HL-60/S4 treated with retinoic acid at 250 ng/mL for 4 days and 3 days (cell line): ENCODE data around the gene CD247.

Experiments
- in situ Hi-C: fragments of 300-500 bp; cut with MboI; formaldehyde crosslinking; loops from 2 replicates; pipeline ENCODE4 v1.7.0; 2022; ENCODE audit warnings: low sequenced_read_pairs

The CD247 gene

DNA sequence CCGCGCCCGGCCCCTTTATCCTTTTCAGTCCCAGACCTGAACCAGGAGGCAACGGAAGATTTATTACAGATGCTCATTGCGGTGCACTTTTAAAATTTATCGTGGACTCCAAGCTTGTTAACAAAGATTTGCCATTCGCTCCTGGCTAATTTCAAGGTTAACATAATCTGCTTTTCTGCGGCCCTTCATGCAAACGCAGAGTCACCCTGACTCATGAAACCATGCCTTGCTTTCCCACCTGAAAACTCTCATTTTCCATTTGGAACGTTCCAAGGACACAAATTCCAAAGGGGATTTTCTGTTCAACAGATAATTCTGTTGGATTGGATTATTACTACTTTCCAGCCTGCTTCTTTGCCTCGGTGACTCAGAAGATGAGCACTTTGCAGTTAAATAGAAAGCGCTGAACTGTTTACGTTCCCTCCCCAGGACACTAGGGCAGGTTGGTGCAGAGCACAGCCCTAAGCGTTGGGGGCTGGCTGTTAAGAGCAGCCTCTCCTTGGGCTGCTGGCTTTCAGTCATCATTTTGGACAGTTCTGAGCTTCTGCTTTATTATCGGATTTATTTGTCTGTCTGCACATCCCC is 51.1 kb downstream of the CD247 start:
- in situ Hi-C loops, result no loop called here

- in situ Hi-C loops, result no loop called here
Observed at GRCh38 chr1:167465743-167466142, 52.6 kb downstream of the CD247 start.

DNA sequence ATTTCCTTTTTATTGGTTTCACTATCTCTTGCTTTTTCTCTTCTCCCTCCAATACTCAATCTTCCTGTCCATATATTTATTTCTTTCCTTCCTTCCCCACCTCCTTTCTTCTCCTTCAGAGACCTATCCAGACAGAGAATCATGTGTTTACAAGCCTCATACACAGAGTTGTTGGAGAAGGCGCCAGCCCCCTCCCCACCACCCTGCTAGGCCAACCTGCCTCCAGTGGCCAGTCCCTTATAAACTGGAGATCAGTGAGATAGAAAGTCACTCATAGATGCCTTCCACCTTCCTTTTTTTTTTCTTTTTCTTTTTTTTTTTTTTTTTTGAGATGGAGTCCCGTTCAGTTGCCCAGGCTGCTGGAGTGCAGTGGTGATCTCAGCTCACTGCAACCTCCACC is 53.3 kb downstream of the CD247 start:
- in situ Hi-C loops, result no loop called here

- in situ Hi-C loops, result no loop called here
Observed at GRCh38 chr1:167463875-167464575, 54.3 kb downstream of the CD247 start.

- in situ Hi-C loops, result no loop called here
Observed at GRCh38 chr1:167463080-167463479, 55.2 kb downstream of the CD247 start.

DNA sequence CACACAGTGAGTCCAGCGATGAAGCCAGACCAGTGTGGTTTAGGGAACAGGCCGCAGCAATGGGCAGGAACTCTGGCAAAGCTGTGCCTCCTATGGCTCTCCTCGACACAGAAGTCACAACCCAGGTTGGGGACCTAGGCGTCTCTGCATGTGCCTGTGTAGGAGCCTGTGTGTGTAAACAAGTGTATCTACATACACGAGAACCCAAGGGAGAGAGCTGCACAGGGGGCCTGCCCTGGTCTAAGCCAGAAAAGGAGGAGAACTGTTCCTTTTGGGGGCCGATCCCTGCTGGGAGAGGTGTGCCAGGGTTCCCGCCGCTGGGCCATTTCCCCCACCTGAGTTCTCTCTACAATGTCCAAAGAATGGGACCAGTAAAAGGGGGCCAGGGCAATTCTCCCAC is 56.0 kb downstream of the CD247 start:
- in situ Hi-C loops, result no loop called here

GRCh38 chr1:167460836-167461235 is 57.5 kb downstream of the CD247 start:
- in situ Hi-C loops, result no loop called here

DNA sequence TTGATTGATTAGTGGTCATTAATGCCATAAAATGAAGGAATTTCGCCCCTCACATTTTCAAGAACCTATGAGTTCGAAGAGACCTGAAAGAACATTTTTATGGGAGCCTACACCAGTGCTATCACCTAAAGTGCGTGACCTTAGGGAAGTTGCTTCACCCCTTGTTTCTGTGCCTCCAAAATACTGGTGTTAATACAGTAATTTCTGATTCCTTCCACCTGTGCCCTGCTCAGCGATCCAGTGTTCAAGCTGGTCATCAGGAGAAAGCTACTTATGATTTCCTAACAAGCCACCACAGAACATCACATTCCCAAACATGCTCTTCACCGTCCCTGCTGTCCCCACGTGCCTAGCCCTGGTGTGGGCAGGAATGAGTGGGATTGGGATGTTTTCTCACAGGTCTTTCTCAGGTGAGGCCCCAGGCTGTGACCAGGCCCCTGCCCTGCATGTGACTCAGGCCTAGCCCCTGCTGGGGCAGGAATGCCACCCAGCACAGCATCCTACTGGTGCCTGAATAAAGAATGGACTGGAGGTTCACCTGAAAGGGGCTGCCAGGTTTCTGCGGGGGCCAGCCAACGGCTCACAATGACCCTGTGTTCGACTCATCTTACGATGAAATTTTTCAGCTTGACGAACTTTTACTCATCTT is 60.3 kb downstream of the CD247 start:
- in situ Hi-C loops, result no loop called here

DNA sequence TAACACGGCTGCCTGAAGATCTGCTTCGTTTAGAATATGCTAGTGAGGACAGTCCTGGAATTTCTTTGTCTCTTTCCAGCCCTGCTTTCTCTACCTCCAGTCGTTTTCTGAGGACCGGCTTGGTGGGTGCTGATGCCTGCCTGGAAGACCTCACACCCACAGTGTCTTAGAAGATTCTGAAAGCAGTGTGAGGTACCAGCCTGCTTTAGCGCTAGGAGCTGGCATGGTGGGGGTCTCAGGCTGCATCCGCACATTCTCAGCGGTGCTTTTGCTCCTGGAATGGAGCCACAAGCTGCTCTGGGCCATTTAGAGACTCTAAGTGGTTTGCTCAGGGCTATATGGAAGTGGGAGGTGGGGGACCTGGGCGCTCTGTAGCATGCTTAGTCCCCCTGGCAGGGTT is 61.4 kb downstream of the CD247 start:
- in situ Hi-C loops, result no loop called here

DNA sequence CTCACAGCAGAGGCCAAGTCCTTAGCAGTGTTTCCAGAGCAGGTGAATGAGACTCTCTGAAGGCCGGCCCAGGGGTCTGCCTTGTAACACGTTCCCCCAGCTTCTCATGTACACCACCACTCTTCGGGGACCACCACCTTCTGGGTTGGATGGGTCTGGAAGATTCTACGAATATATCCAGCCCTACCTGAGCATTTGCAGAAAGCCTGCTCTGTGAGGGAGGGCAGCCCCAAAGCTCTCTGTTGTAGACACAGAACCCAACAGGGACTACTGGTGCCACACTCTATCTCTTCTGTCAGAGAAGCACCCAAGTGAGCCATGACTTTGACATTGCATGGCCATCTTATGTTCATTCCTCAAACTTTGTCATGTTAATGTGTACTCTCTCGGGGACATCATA is 61.8 kb downstream of the CD247 start:
- in situ Hi-C loops, result no loop called here

DNA sequence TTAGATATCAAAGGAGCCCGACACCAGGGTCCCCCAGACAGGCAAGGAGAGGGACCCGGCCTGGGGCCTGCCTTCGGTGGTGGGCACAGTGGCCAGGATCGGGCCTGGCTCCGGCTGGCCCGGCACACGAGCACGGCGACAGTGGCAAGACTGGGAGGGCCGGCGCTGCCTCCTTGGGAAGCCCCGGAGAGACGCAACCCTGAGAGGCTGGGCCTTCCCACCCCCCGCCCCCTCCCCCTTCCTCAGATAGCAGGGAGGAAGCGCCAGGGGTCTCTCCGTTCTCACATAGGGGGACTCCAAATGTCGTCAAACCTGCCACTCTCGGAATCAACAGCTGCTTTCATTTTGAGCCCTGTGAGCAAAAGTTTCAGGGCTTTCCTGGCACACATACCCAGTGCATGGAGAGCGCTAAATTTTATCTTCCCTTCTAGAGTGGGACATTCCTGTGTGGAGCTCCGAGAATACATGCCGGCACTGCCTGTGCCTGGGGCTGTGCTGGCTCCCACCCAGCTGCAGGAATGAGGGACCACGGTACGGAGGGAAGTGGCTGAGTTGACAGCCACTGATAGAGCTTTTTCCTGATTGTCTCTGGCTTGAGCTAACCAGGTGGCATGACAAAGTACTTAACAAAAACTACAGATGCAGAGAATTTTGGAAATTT is 62.4 kb downstream of the CD247 start:
- in situ Hi-C loops, result no loop called here

DNA sequence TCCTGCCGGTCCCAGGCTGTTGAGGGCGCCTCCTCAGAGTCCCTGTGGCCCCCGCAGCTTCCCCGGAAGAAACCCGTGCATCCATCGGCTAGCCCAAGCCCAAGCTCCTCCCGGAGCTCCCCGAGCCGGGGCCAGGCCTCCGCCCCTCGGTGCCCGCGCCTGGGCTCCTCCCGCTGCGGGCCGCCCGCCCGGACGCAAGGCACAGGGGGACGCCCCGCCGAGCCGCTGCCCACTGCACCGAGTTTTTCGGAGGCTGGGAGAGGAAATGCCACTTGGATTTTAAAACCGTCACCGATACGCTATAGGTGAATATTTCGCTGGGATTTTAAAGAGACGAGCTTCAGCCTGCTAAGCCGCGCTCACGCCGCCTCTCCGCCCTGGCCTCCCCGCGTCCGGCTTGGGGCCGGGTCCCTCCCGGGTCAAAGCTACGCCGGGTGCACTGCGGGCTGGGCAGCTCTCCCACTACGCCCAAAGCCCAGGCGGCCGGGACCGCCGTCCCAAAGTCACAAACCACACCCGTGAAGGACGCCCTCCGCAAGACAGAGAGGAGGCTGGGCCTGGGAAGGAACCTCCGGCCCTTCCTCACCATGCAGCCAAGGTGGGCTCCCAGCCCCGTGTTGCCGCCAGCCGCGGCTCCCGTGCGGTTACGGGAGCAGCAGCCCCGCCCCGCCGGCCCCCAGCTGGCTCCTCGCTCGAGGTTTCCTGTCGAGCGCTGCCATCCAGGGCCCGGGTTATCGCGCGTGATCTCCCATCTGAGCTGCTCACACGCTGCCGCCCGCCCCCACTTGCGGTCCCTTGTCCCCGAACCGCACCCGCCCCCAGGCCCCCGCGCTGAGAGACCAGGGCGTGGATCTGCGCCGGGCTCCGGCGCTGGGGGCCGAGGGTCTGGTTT is 63.2 kb downstream of the CD247 start:
- in situ Hi-C loops, result no loop called here

- in situ Hi-C loops, result no loop called here
Observed at GRCh38 chr1:167454304-167454893, 63.9 kb downstream of the CD247 start.

DNA sequence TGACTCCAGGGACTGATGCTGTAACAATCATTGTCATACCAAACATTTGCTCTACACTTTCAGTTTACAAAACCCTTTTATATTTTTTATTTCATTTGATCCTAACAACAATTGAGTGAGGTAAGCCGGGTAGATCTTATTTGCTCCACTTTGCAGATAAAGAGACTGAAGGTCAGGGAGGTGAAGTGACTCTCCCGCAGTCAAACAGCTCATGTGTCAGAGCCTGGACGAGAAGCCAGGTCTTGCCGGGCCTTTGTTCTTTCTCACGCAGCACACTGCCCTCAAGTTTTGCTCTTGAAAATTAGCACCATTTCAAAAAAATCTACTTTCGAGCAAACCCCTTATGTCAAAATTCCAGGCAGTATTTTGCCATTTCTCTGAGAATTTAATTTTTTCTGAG is 65.2 kb downstream of the CD247 start:
- in situ Hi-C loops, result no loop called here

GRCh38 chr1:167452483-167452882 is 65.8 kb downstream of the CD247 start:
- in situ Hi-C loops, result no loop called here

DNA sequence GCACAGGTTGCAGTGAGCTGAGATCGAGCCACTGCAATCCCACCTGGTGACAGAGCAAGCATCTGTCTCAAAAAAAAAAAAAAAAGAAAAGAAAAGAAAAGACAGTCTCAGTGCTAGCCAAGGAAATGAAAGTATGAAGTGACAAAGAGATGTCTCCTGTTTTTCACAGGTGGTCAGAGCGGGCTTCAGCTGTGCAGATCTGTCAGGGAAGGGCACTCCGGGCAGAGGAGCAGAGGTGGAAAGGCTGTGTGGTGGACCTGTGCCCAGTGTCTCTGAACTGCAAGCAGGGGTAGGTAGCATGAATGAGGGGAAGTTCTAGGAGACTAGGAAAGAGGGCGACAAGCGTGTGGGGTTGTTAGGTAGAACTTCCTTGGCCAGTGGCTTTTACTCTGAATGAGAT is 67.5 kb downstream of the CD247 start:
- in situ Hi-C loops, result no loop called here

- in situ Hi-C loops, result loop anchor here (25.0 kb wide), 2 partner anchors 385 to 535 kb away; no protein-coding TSS in a partner anchor
Observed at GRCh38 chr1:167447521-167448136, 70.7 kb downstream of the CD247 start.

DNA sequence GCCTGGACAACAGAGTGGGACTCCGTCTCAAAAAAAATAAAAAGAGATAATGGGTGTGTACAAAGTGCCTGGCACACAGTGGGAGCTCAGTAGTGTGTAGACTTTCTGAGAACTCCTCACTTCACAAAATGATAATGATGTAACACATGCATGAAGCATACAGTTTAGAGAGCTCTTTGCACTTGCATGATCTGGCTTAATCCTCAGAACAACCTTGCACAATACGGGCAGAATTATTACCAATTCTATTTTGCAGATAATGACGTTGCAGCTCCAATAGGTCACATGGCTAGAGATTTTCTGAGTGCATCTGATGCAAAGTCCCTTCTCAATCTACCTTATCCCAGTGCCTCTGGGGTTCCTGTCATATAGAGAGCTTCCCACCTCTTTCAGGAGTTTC is 71.4 kb downstream of the CD247 start:
- in situ Hi-C loops, result loop anchor here (25.0 kb wide), 2 partner anchors 385 to 535 kb away; no protein-coding TSS in a partner anchor

DNA sequence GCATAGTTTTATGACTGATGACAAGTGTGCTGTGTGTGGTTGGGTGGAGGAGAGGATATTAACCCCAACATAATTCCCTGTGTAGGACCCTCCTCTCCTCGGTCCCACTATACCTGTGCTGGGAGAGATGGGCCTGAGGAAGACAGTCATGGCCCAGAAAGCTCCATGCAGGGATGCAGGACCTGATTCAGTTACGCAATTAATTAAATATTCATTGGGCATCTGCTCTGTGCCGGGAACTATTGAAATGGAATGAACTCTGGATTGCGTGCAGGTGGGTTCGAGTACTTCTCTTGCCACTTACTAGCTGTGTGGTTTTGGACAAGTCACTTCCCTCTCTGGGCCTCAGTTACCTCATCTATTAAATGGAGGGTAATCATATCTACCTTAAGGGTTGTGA is 74.6 kb downstream of the CD247 start:
- in situ Hi-C loops, result loop anchor here (5.0 to 25.0 kb wide), 3 partner anchors 181 to 531 kb away; no protein-coding TSS in a partner anchor
